Suprapubic skin (tissue), 4 donors: Measurements from ENCODE around the gene EPHB1. TPM values are rescaled to one million over a fixed set of nuclear protein-coding genes. Genes with fewer than 3 reads are reported as not detected.

Source experiments
- DNase-seq, 2 donors: peaks; one replicate each; pipeline ENCODE4 v3.0.0-alpha.2; 2019; ENCODE audit warnings: low spot score in 2 of 2
- H3K27ac ChIP-seq: fragments of 200-600 bp; sonication (generic); one replicate; pipeline ENCODE4 v1.5.1; 2019
- H3K27me3 ChIP-seq: fragments of 200-600 bp; sonication (generic); one replicate; pipeline ENCODE4 v1.5.1; 2019
- H3K36me3 ChIP-seq: fragments of 200-600 bp; sonication (generic); one replicate; pipeline ENCODE4 v1.5.1; 2019
- H3K4me1 ChIP-seq: fragments of 200-600 bp; sonication (generic); one replicate; pipeline ENCODE4 v1.5.1; 2019
- H3K4me3 ChIP-seq: fragments of 200-600 bp; sonication (generic); one replicate; pipeline ENCODE4 v1.5.1; 2019; ENCODE audit warnings: mild to moderate bottlenecking
- H3K9me3 ChIP-seq: fragments of 200-600 bp; sonication (generic); one replicate; pipeline ENCODE4 v1.5.1; 2019
- CTCF ChIP-seq, 2 donors: fragments of 200-600 bp in 1 of 2; fragments of 450-650 bp in 1 of 2; sonication (generic) in 1 of 2; IDR thresholded peaks; one replicate each; pipeline ENCODE4 v1.5.1; 2016 to 2019; ENCODE audit warnings: antibody characterized with exemption in 2 of 2, mild to moderate bottlenecking in 1 of 2, moderate library complexity in 1 of 2
- EP300 ChIP-seq: sonication (generic); formaldehyde crosslinking; IDR thresholded peaks from one replicate; pipeline ENCODE4 v1.6.1; 2017; ENCODE audit warnings: antibody characterized with exemption
- POLR2A ChIP-seq, 2 donors: fragments of 450-650 bp; IDR thresholded peaks; one replicate each; pipeline ENCODE4 v1.6.1; 2017; ENCODE audit warnings: antibody characterized with exemption in 2 of 2, mild to moderate bottlenecking in 2 of 2, moderate library complexity in 2 of 2
- POLR2AphosphoS5 ChIP-seq, 3 donors: sonication (generic); formaldehyde crosslinking; IDR thresholded peaks; one replicate each; pipeline ENCODE4 v1.6.1; 2017; ENCODE audit warnings: antibody characterized with exemption in 3 of 3
- WGBS: methylation state at CpG from one replicate; pipeline ENCODE4 v1.1.5; 2018; 5-methylcytosine and 5-hydroxymethylcytosine counted together
- total RNA-seq, 4 donors: library from RNA; depleted of rRNA; stranded (reverse); fragments of >200 nt; gene quantifications; one replicate each; pipeline ENCODE4 v1.1.0, GENCODE V29; 2016

EPHB1 gene
- total RNA-seq, 4 donors from 2014 or later, result 8.5 to 30.7 (median 18.5) TPM

- 90% methylated on average over 2 of the region's 2 CpGs for WGBS
- Histone ChIP-seq H3K4me1 (no peaks in the 10 kb centered on the region), H3K9me3 (no peaks in the 10 kb centered on the region)
Observed at GRCh38 chr3:135009014-135009413, 214.0 kb downstream of the EPHB1 start.

GRCh38 chr3:135012101-135012500 is 217.0 kb downstream of the EPHB1 start:
- Histone ChIP-seq H3K27ac (no peak overlapping the region), H3K4me1 (no peaks in the 10 kb centered on the region), H3K36me3 (no peaks in the 10 kb centered on the region), H3K27me3 (no peaks in the 10 kb centered on the region), H3K4me3 (no peak overlapping the region), H3K9me3 (no peaks in the 10 kb centered on the region)
- 85% methylated on average over 3 of the region's 3 CpGs for WGBS
- TF ChIP-seq EP300 (no peak), POLR2AphosphoS5 (IDR thresholded peaks at IDR 0.05) (no peak), CTCF (IDR thresholded peaks at IDR 0.05) (no peak), POLR2A (IDR thresholded peaks at IDR 0.05) (no peak)
- no peak for DNase-seq

More at GRCh38 chr3:135009014-135009413, 214.0 kb downstream of the EPHB1 start:
- no peak for DNase-seq
- Histone ChIP-seq H3K27ac (no peak overlapping the region), H3K27me3 (no peaks in the 10 kb centered on the region), H3K36me3 (no peaks in the 10 kb centered on the region), H3K4me3 (no peak overlapping the region)
- no peak for TF ChIP-seq POLR2AphosphoS5 (IDR thresholded peaks at IDR 0.05)
- TF ChIP-seq POLR2A (IDR thresholded peaks at IDR 0.05), result no peak
- TF ChIP-seq CTCF (IDR thresholded peaks at IDR 0.05), result no peak
- TF ChIP-seq EP300, result no peak

GRCh38 chr3:135013206-135013605 is 218.1 kb downstream of the EPHB1 start:
- TF ChIP-seq POLR2A (IDR thresholded peaks at IDR 0.05) (no peak), EP300 (no peak), CTCF (IDR thresholded peaks at IDR 0.05) (no peak), POLR2AphosphoS5 (IDR thresholded peaks at IDR 0.05) (no peak)
- H3K9me3 ChIP-seq, result no peaks in the 10 kb centered on the region
- WGBS, result 98% methylated on average over 8 of the region's 8 CpGs
- no peaks in the 10 kb centered on the region for H3K27me3 ChIP-seq
- H3K36me3 ChIP-seq, result no peaks in the 10 kb centered on the region
- DNase-seq, result no peak
- H3K4me1 ChIP-seq, result no peaks in the 10 kb centered on the region
- no peak overlapping the region for H3K4me3 ChIP-seq
- H3K27ac ChIP-seq, result no peak overlapping the region

- H3K27ac ChIP-seq, result no peak overlapping the region
- no peaks in the 10 kb centered on the region for H3K27me3 ChIP-seq
- TF ChIP-seq POLR2AphosphoS5 (IDR thresholded peaks at IDR 0.05), result no peak
- TF ChIP-seq EP300, result no peak
- TF ChIP-seq CTCF (IDR thresholded peaks at IDR 0.05), result no peak
- no peak for TF ChIP-seq POLR2A (IDR thresholded peaks at IDR 0.05)
- H3K4me1 ChIP-seq, result no peaks in the 10 kb centered on the region
- no peaks in the 10 kb centered on the region for H3K9me3 ChIP-seq
- no peak for DNase-seq
- no peaks in the 10 kb centered on the region for H3K36me3 ChIP-seq
- H3K4me3 ChIP-seq, result no peak overlapping the region
- WGBS, result 0% methylated on average over 1 of the region's 1 CpG
Observed at GRCh38 chr3:135014566-135014965, 219.5 kb downstream of the EPHB1 start.

GRCh38 chr3:135017003-135017893 is 222.2 kb downstream of the EPHB1 start:
- Histone ChIP-seq H3K36me3 (no peaks in the 10 kb centered on the region), H3K4me1 (no peaks in the 10 kb centered on the region), H3K4me3 (no peak overlapping the region), H3K27ac (no peak overlapping the region), H3K9me3 (no peaks in the 10 kb centered on the region), H3K27me3 (no peaks in the 10 kb centered on the region)
- TF ChIP-seq POLR2AphosphoS5 (IDR thresholded peaks at IDR 0.05), result no peak
- no peak for TF ChIP-seq POLR2A (IDR thresholded peaks at IDR 0.05)
- TF ChIP-seq CTCF (IDR thresholded peaks at IDR 0.05), result no peak
- TF ChIP-seq EP300, result no peak
- 78% methylated on average over 9 of the region's 9 CpGs for WGBS
- no peak for DNase-seq
